HG02973 (cell line): ENCODE data around the gene CABLES2.

Experiments used
- ATAC-seq: cut with Tn5 transposase; IDR thresholded peaks from one replicate; pipeline ENCODE4 v1.9.1; 2021; ENCODE audit warnings: moderate library complexity; ENCODE audit not compliant: unreplicated experiment

Gene CABLES2

GRCh38 chr20:62405981-62406513 is 1.0 kb downstream of the CABLES2 start:
- ATAC-seq = no peak

- ATAC-seq = no peak
Observed at GRCh38 chr20:62405108-62405980, 1.7 kb downstream of the CABLES2 start.

GRCh38 chr20:62404761-62405107 is 2.4 kb downstream of the CABLES2 start:
- no peak for ATAC-seq

- ATAC-seq = no peak
Observed at GRCh38 chr20:62404112-62404665, 2.9 kb downstream of the CABLES2 start.

GRCh38 chr20:62403331-62403730 is 3.8 kb downstream of the CABLES2 start:
- no peak for ATAC-seq

- ATAC-seq = no peak
Observed at GRCh38 chr20:62402456-62403150, 4.5 kb downstream of the CABLES2 start.

- ATAC-seq = no peak
Observed at GRCh38 chr20:62401331-62401779, 5.7 kb downstream of the CABLES2 start.

- ATAC-seq = no peak
Observed at GRCh38 chr20:62400541-62400940, 6.5 kb downstream of the CABLES2 start.

GRCh38 chr20:62400021-62400420 is 7.1 kb downstream of the CABLES2 start:
- ATAC-seq = no peak

GRCh38 chr20:62398120-62398821 is 8.8 kb downstream of the CABLES2 start:
- ATAC-seq = no peak

- ATAC-seq = no peak
Observed at GRCh38 chr20:62396367-62397239, 10.5 kb downstream of the CABLES2 start.

GRCh38 chr20:62395311-62396242 is 11.5 kb downstream of the CABLES2 start:
- ATAC-seq = no peak

- no peak for ATAC-seq
Observed at GRCh38 chr20:62394248-62395245, 12.5 kb downstream of the CABLES2 start.

GRCh38 chr20:62393830-62394229 is 13.3 kb downstream of the CABLES2 start:
- no peak for ATAC-seq

- no peak for ATAC-seq
Observed at GRCh38 chr20:62393335-62393665, 13.8 kb downstream of the CABLES2 start.

GRCh38 chr20:62392621-62393334 is 14.3 kb downstream of the CABLES2 start:
- ATAC-seq = no peak

GRCh38 chr20:62392077-62392418 is 15.0 kb downstream of the CABLES2 start:
- no peak for ATAC-seq
